Testis (tissue), 2 donors: ENCODE results near the gene ETHE1.

Experiments
- POLR2A ChIP-seq: fragments of 450-650 bp; IDR thresholded peaks from one replicate; pipeline ENCODE4 v1.6.1; 2017; ENCODE audit warnings: antibody characterized with exemption, mild to moderate bottlenecking, moderate library complexity
- TF ChIP-seq, protein P1 (sequence below), 3 experiments: fragments of 450-650 bp in 2 of 3; fragments of 200-600 bp in 1 of 3; sonication (generic) in 1 of 3; IDR thresholded peaks; one replicate each; pipeline ENCODE4 v1.5.1; 2016 to 2019; ENCODE audit warnings: antibody characterized with exemption in 3 of 3, mild to moderate bottlenecking in 2 of 3, moderate library complexity in 1 of 3

- TF ChIP-seq POLR2A = no peak
- TF ChIP-seq, protein P1, sequence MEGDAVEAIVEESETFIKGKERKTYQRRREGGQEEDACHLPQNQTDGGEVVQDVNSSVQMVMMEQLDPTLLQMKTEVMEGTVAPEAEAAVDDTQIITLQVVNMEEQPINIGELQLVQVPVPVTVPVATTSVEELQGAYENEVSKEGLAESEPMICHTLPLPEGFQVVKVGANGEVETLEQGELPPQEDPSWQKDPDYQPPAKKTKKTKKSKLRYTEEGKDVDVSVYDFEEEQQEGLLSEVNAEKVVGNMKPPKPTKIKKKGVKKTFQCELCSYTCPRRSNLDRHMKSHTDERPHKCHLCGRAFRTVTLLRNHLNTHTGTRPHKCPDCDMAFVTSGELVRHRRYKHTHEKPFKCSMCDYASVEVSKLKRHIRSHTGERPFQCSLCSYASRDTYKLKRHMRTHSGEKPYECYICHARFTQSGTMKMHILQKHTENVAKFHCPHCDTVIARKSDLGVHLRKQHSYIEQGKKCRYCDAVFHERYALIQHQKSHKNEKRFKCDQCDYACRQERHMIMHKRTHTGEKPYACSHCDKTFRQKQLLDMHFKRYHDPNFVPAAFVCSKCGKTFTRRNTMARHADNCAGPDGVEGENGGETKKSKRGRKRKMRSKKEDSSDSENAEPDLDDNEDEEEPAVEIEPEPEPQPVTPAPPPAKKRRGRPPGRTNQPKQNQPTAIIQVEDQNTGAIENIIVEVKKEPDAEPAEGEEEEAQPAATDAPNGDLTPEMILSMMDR (IDR thresholded peaks at IDR 0.05) = peak; percentile 10 to 55 (median 18)
Observed at GRCh38 chr19:43555185-43555770, 28.3 kb upstream of the ETHE1 start.
